HCT116 (cell line): ENCODE results near the gene SLFN14. TPM values are rescaled to one million over a fixed set of nuclear protein-coding genes. Genes with fewer than 3 reads are reported as not detected.

Experiments
- ATAC-seq: fragments of 200-7000 bp; cut with Tn5 transposase; 2 replicates; pipeline ENCODE4 v1.9.1; 2020; ENCODE audit warnings: mild to moderate bottlenecking, moderate library complexity
- BruUV-seq: library from RNA; stranded (reverse); fragments of 400-500 nt; replicated peaks from 2 replicates; lab custom pipeline; 2021; lab: Mats Ljungman, UMichigan
- CTCF ChIA-PET: fragments of 300-600 bp; sonication (Branson Sonifier 250); formaldehyde crosslinking; loops from one replicate; lab custom pipeline; 2021; ENCODE audit warnings: antibody characterized with exemption; lab: Charles Lee
- POLR2A ChIA-PET: fragments of 300-600, 350-600 bp; sonication (Branson Sonifier 250); formaldehyde crosslinking; loops from one replicate; lab custom pipeline; 2021; ENCODE audit warnings: antibody characterized with exemption; lab: Charles Lee
- RAD21 ChIA-PET, 2 experiments: fragments of 300-600 bp; sonication (Branson Sonifier 250); formaldehyde crosslinking; loops; one replicate each; lab custom pipeline; 2023; ENCODE audit warnings: low total read pairs in 2 of 2; ENCODE audit not compliant: uncharacterized antibody in 2 of 2, unreplicated experiment in 2 of 2, low non-redundant PET in 1 of 2; lab: Charles Lee
- DNase-seq: peaks from one replicate; pipeline ENCODE4 v3.0.0-alpha.2; 2010; ENCODE audit warnings: low read depth, low spot score
- H2AFZ ChIP-seq: fragments of 200-600 bp; shearing (Covaris generic), sonication (generic); 2 replicates; pipeline ENCODE4 v1.6.1; 2017; ENCODE audit warnings: low read depth, mixed run types, mixed read lengths, antibody characterized with exemption, low read length; ENCODE audit not compliant: poor library complexity, severe bottlenecking
- H3K27ac ChIP-seq: 2 replicates; pipeline ENCODE4 v1.5.1; 2012; ENCODE audit warnings: low read depth, low read length
- H3K27me3 ChIP-seq: fragments of 200-600 bp; sonication (generic); 2 replicates; pipeline ENCODE4 v1.6.1; 2016; ENCODE audit warnings: mixed run types, low read length, mixed read lengths; ENCODE audit not compliant: insufficient read depth
- H3K36me3 ChIP-seq, 2 experiments: fragments of 200-500 bp in 1 of 2; fragments of 200-600 bp in 1 of 2; sonication (Bioruptor generic) in 1 of 2; sonication (generic) in 1 of 2; 2 replicates each; pipeline versions ENCODE4 v1.5.1 to v1.6.1; 2014 to 2016; ENCODE audit warnings: low read length in 2 of 2, inconsistent platforms in 1 of 2, mixed read lengths in 1 of 2, mixed run types in 1 of 2; ENCODE audit not compliant: insufficient read depth in 2 of 2, control insufficient read depth in 1 of 2
- H3K4me1 ChIP-seq, 2 experiments: fragments of 200-600 bp in 1 of 2; sonication (generic) in 1 of 2; 2 replicates each; pipeline versions ENCODE4 v1.5.1 to v1.6.1; 2012 to 2017; ENCODE audit warnings: low read length in 2 of 2, inconsistent platforms in 1 of 2, mild to moderate bottlenecking in 1 of 2, mixed read lengths in 1 of 2, mixed run types in 1 of 2, moderate library complexity in 1 of 2; ENCODE audit not compliant: insufficient read depth in 2 of 2, control insufficient read depth in 1 of 2
- H3K4me2 ChIP-seq: fragments of 200-600 bp; sonication (generic); 2 replicates; pipeline ENCODE4 v1.6.1; 2017; ENCODE audit warnings: mixed run types, low read length, mixed read lengths
- H3K4me3 ChIP-seq, 2 experiments: fragments of 200-600 bp in 1 of 2; sonication (generic) in 1 of 2; replicated peaks in 1 of 2; 2 replicates each; pipeline ENCODE4 v1.5.1; 2011 to 2016; ENCODE audit warnings: low read length in 2 of 2, control low read depth in 1 of 2, low read depth in 1 of 2, mild to moderate bottlenecking in 1 of 2, mixed read lengths in 1 of 2, mixed run types in 1 of 2
- H3K79me2 ChIP-seq: fragments of 200-600 bp; sonication (generic); 2 replicates; pipeline ENCODE4 v1.6.1; 2017; ENCODE audit warnings: mild to moderate bottlenecking, mixed run types, low read length, moderate library complexity, mixed read lengths; ENCODE audit not compliant: insufficient read depth
- H3K9ac ChIP-seq: fragments of 200-600 bp; sonication (generic); 2 replicates; pipeline ENCODE4 v1.6.1; 2016; ENCODE audit warnings: low read length, mixed read lengths
- H3K9me2 ChIP-seq: fragments of 200-600 bp; sonication (generic), shearing (Covaris generic); 2 replicates; pipeline ENCODE4 v1.6.1; 2017; ENCODE audit warnings: mixed run types, mild to moderate bottlenecking, moderate library complexity; ENCODE audit not compliant: insufficient read depth
- H3K9me3 ChIP-seq, 2 experiments: fragments of 200-500 bp in 1 of 2; fragments of 200-600 bp in 1 of 2; sonication (Bioruptor generic) in 1 of 2; sonication (generic) in 1 of 2; 2 replicates each; pipeline ENCODE4 v1.6.1; 2014 to 2017; ENCODE audit warnings: low read length in 2 of 2, mixed read lengths in 2 of 2, inconsistent platforms in 1 of 2, low read depth in 1 of 2, mild to moderate bottlenecking in 1 of 2, mixed run types in 1 of 2, moderate library complexity in 1 of 2; ENCODE audit not compliant: control insufficient read depth in 1 of 2, insufficient read depth in 1 of 2
- H4K20me1 ChIP-seq: fragments of 200-600 bp; sonication (generic), shearing (Covaris generic); 2 replicates; pipeline ENCODE4 v1.6.1; 2017; ENCODE audit warnings: mixed run types, mild to moderate bottlenecking, moderate library complexity; ENCODE audit not compliant: insufficient read depth
- ATF3 ChIP-seq: IDR thresholded peaks from 2 replicates; pipeline ENCODE4 v1.6.1; 2012
- CBX3 ChIP-seq: IDR thresholded peaks from 2 replicates; pipeline ENCODE4 v1.6.1; 2012; ENCODE audit warnings: low read depth
- EGR1 ChIP-seq: IDR thresholded peaks from 2 replicates; pipeline ENCODE4 v1.6.1; 2012; ENCODE audit warnings: low read depth
- EZH2 ChIP-seq: fragments of 200-600 bp; sonication (generic); IDR thresholded peaks from 2 replicates; pipeline ENCODE4 v1.6.1; 2017; ENCODE audit warnings: antibody characterized with exemption, mixed run types
- JUND ChIP-seq: IDR thresholded peaks from 2 replicates; pipeline ENCODE4 v1.6.1; 2012
- RAD21 ChIP-seq: IDR thresholded peaks from 2 replicates; pipeline ENCODE4 v1.6.1; 2012; ENCODE audit warnings: low read depth, mild to moderate bottlenecking
- SP1 ChIP-seq: IDR thresholded peaks from 2 replicates; pipeline ENCODE4 v1.6.1; 2012; ENCODE audit warnings: low read depth
- TCF7L2 ChIP-seq: IDR thresholded peaks from 2 replicates; pipeline ENCODE4 v1.7.0; 2011; ENCODE audit warnings: borderline replicate concordance, inconsistent platforms; ENCODE audit not compliant: insufficient read depth, insufficient read length; ENCODE audit errors: extremely low read depth
- ZBTB33 ChIP-seq: IDR thresholded peaks from 2 replicates; pipeline ENCODE4 v1.6.1; 2011; ENCODE audit warnings: mild to moderate bottlenecking, low read length, moderate library complexity; ENCODE audit not compliant: insufficient replicate concordance; ENCODE audit errors: extremely low read depth
- ZNF274 ChIP-seq: fragments of 200-500 bp; sonication (Bioruptor generic); IDR thresholded peaks from 2 replicates; pipeline ENCODE4 v1.6.1; 2014; ENCODE audit warnings: mild to moderate bottlenecking, low read depth, low read length, inconsistent platforms
- intact Hi-C: fragments of 100-400 bp; cut with micrococcal nuclease; formaldehyde crosslinking; loops from 2 replicates; pipeline ENCODE4 v1.10.0; 2022
- total RNA-seq: library from RNA; stranded (reverse); gene quantifications from one replicate; pipeline ENCODE4 v1.2.1, GENCODE V29; 2021; ENCODE audit not compliant: unreplicated experiment

Gene SLFN14
- total RNA-seq, 1 experiment from 2014 or later: not detected

GRCh38 chr17:35559495-35560210 is 966 bp downstream of the SLFN14 start:
- no peak overlapping the region for H3K4me2 ChIP-seq
- no peak overlapping the region for H3K9ac ChIP-seq
- peaks cover 16% of the 10 kb centered on the region for H3K27me3 ChIP-seq
- no peaks in the 10 kb centered on the region for H3K79me2 ChIP-seq
- no peaks in the 10 kb centered on the region for H3K9me2 ChIP-seq
- POLR2A ChIA-PET: no interaction called here
- no peaks in the 10 kb centered on the region for H3K36me3 ChIP-seq
- TF ChIP-seq ATF3 (no peak), RAD21 (no peak), EGR1 (no peak), JUND (no peak), TCF7L2 (no peak), ZNF274 (no peak)
- TF ChIP-seq, all 23 proteins: peak for 0
- no peak overlapping the region for H3K27ac ChIP-seq
- no peaks in the 10 kb centered on the region for H3K4me1 ChIP-seq
- ChIA-PET RAD21 (no interaction called here), CTCF (interaction anchor here (0.8 kb wide), 1 partner anchor 8 kb away, joined by 4 read pairs; no protein-coding TSS in a partner anchor)
- H4K20me1 ChIP-seq: no peaks in the 10 kb centered on the region
- BruUV-seq: no TSS peak
- H2AFZ ChIP-seq: no peak overlapping the region
- DNase-seq (no peak), ATAC-seq (no peak)
- intact Hi-C loops: no loop called here
- H3K9me3 ChIP-seq: no peaks in the 10 kb centered on the region
- H3K4me3 ChIP-seq: no peak overlapping the region

- no peaks in the 10 kb centered on the region for H3K9me3 ChIP-seq
- no TSS peak for BruUV-seq
- peaks cover 20% of the 10 kb centered on the region for H3K27me3 ChIP-seq
- no peaks in the 10 kb centered on the region for H3K36me3 ChIP-seq
- H4K20me1 ChIP-seq: no peaks in the 10 kb centered on the region
- ChIA-PET CTCF (no interaction called here), RAD21 (no interaction called here), POLR2A (no interaction called here)
- H3K4me1 ChIP-seq: no peaks in the 10 kb centered on the region
- no peaks in the 10 kb centered on the region for H3K79me2 ChIP-seq
- DNase-seq (no peak), ATAC-seq (no peak)
- H3K4me3 ChIP-seq: no peak overlapping the region
- H3K9ac ChIP-seq: no peak overlapping the region
- no peak overlapping the region for H2AFZ ChIP-seq
- H3K4me2 ChIP-seq: no peak overlapping the region
- intact Hi-C loops: no loop called here
- H3K9me2 ChIP-seq: no peaks in the 10 kb centered on the region
- no peak overlapping the region for H3K27ac ChIP-seq
- TF ChIP-seq EZH2 (no peak), SP1 (no peak), ZBTB33 (no peak), EGR1 (no peak), CBX3 (no peak), ATF3 (no peak)
Measured at GRCh38 chr17:35557353-35557752, 3.3 kb downstream of the SLFN14 start.
